ENCODE results near the gene SEC14L5. TPM values are rescaled to one million over a fixed set of nuclear protein-coding genes. Genes with fewer than 3 reads are reported as not detected.

The SEC14L5 gene
- total RNA-seq, 1 experiment from 2014 or later = 1.8 TPM

DNA sequence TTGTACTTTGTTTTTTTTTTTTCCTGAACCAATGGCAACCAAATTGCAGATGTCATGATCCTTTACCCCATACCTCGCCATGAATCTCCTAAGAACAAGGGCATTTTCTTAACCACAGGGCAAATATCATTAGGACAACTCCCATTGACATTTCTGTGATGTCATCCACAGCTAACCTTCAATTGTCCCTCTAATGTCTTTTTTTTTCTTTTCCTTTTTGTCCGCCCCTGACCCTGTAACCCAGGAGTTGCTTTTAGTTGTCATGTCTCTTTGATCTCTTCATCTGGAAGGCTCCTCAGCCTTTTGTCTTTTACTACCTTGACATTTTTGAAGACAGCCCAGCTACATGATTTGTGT, 76.0 kb downstream of the SEC14L5 start:
- H3K4me2 ChIP-seq = peak overlapping the region; percentile 76
- CTCF ChIA-PET = no interaction called here
- no peak overlapping the region for H3K27ac ChIP-seq
- no peaks in the 10 kb centered on the region for H3K27me3 ChIP-seq (ENCODE audit: insufficient read depth, low read depth)
- H2AFZ ChIP-seq = peak overlapping the region; percentile 93
- no peak for TF ChIP-seq EZH2 (IDR thresholded peaks at IDR 0.05; ENCODE audit: low read depth)
- TF ChIP-seq CTCF (conservative IDR thresholded peaks at IDR 0.05) = no peak
- H3K9me3 ChIP-seq (ENCODE audit: insufficient read depth, low read depth) = no peaks in the 10 kb centered on the region
- H3F3A ChIP-seq (ENCODE audit: insufficient read depth, low read depth) = no peaks in the 10 kb centered on the region
- POLR2A ChIA-PET (ENCODE audit: unreplicated experiment) = interaction anchor here (0.6 to 0.7 kb wide), 4 partner anchors 13 to 645 kb away, joined by 4 to 13 read pairs (median 8); partner anchors contain the start of gene ANKS3
- intact Hi-C loops (cut with micrococcal nuclease; ENCODE audit: unreplicated experiment) = no loop called here
- TSS peak; percentile 80 for BruUV-seq (replicated peaks)
- H3K4me1 ChIP-seq (replicated peaks; ENCODE audit: insufficient read depth) = peaks cover 12% of the 10 kb centered on the region
- peak overlapping the region; percentile 59 for H3K4me3 ChIP-seq
- no peaks in the 10 kb centered on the region for H3K9me2 ChIP-seq (ENCODE audit: insufficient read depth)
- no peaks in the 10 kb centered on the region for H3K36me3 ChIP-seq (ENCODE audit: low read depth)
- H3K79me2 ChIP-seq (ENCODE audit: low read depth) = 0 out of 2 replicates have a peak, but pooled peaks cover 3% of the 10 kb centered on the region
- no peak for DNase-seq
- no peaks in the 10 kb centered on the region for H4K20me1 ChIP-seq (ENCODE audit: insufficient read depth)

DNA sequence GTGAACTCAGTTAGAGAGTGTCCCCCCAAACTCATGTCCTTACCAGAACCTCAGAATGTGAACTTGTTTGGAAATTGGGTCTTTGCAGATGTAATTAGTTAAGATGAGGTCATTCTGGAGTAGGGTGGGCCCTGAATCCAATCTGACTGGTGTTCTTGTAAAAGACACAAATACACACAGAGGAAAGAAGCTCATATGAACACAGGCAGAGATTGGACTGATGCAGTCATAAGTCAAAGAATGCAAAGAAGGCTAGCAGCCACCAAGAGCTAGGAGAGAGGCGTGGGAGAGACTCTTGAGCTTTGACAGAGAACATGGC, 77.7 kb downstream of the SEC14L5 start:
- 0 out of 2 replicates have a peak, but pooled peaks cover 3% of the 10 kb centered on the region for H3K79me2 ChIP-seq (ENCODE audit: low read depth)
- no peak for TF ChIP-seq EZH2 (IDR thresholded peaks at IDR 0.05; ENCODE audit: low read depth)
- no peak for TF ChIP-seq CTCF (conservative IDR thresholded peaks at IDR 0.05)
- H3K9me2 ChIP-seq (ENCODE audit: insufficient read depth) = no peaks in the 10 kb centered on the region
- intact Hi-C loops (cut with micrococcal nuclease; ENCODE audit: unreplicated experiment) = no loop called here
- no peak for DNase-seq
- no peaks in the 10 kb centered on the region for H3K27me3 ChIP-seq (ENCODE audit: insufficient read depth, low read depth)
- H3F3A ChIP-seq (ENCODE audit: insufficient read depth, low read depth) = no peaks in the 10 kb centered on the region
- ChIA-PET POLR2A (ENCODE audit: unreplicated experiment) (no interaction called here), CTCF (no interaction called here)
- H2AFZ ChIP-seq = no peak overlapping the region
- H4K20me1 ChIP-seq (ENCODE audit: insufficient read depth) = no peaks in the 10 kb centered on the region
- no peaks in the 10 kb centered on the region for H3K36me3 ChIP-seq (ENCODE audit: low read depth)
- BruUV-seq (replicated peaks) = no TSS peak
- no peaks in the 10 kb centered on the region for H3K9me3 ChIP-seq (ENCODE audit: insufficient read depth, low read depth)
- H3K27ac ChIP-seq = no peak overlapping the region
- peaks cover 14% of the 10 kb centered on the region for H3K4me1 ChIP-seq (replicated peaks; ENCODE audit: insufficient read depth)
- no peak overlapping the region for H3K4me3 ChIP-seq
- H3K4me2 ChIP-seq = no peak overlapping the region

DNA sequence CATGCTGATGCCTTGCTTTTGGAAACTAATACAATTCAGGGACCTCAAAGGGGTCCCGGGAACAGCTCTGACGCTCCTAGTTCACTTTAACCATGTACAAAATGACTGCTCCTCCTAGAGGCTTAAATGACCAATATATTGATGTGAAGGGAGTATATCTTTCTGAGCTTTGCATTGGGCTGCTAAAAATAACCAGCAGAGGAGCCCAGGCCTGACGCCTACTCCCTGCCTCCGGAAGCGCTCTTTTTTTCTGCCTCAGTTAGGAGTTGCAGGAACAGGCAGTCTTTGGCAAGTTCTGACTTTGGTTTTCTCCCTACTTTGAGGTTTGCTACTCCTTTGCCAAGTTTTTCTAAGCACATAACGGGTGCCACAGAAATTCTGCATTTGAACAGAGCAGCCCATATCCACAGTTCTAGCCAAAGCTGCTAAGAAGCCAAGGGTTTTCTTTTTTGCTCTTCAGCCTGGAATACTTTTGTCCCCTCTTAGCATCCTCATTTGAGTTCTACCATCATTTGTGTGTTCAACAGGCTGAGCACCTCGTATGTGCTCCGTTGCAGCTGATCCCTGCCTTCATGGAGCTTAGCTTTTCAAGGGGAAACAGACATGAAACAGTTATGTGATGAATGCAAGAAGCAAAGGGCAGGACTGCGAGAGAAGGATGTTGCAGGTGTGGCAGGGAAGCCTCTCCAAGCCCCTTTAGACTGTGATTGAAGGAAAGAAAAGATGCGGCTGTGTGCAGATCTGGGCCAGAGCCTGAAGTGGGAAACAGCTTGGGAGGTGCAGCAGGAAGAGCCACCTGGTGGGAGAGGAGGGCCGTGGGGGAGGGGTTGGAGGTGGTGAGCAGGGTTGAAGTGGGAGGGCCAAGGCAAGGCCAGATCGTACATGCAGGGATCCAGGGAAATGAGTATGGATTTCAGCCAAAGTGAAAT, 78.4 kb downstream of the SEC14L5 start:
- H3F3A ChIP-seq (ENCODE audit: insufficient read depth, low read depth) = peaks cover 2% of the 10 kb centered on the region
- H3K4me1 ChIP-seq (replicated peaks; ENCODE audit: insufficient read depth) = peaks cover 20% of the 10 kb centered on the region
- H2AFZ ChIP-seq = no peak overlapping the region
- no peak for DNase-seq
- ChIA-PET CTCF (no interaction called here), POLR2A (ENCODE audit: unreplicated experiment) (no interaction called here)
- no peaks in the 10 kb centered on the region for H3K9me3 ChIP-seq (ENCODE audit: insufficient read depth, low read depth)
- no peak overlapping the region for H3K27ac ChIP-seq
- TF ChIP-seq EZH2 (IDR thresholded peaks at IDR 0.05; ENCODE audit: low read depth) = no peak
- TF ChIP-seq CTCF (conservative IDR thresholded peaks at IDR 0.05) = no peak
- no peak overlapping the region for H3K4me3 ChIP-seq
- H3K4me2 ChIP-seq = no peak overlapping the region
- no peaks in the 10 kb centered on the region for H4K20me1 ChIP-seq (ENCODE audit: insufficient read depth)
- no TSS peak for BruUV-seq (replicated peaks)
- intact Hi-C loops (cut with micrococcal nuclease; ENCODE audit: unreplicated experiment) = no loop called here
- no peaks in the 10 kb centered on the region for H3K36me3 ChIP-seq (ENCODE audit: low read depth)
- no peaks in the 10 kb centered on the region for H3K9me2 ChIP-seq (ENCODE audit: insufficient read depth)
- H3K27me3 ChIP-seq (ENCODE audit: insufficient read depth, low read depth) = no peaks in the 10 kb centered on the region
- 0 out of 2 replicates have a peak, but pooled peaks cover 3% of the 10 kb centered on the region for H3K79me2 ChIP-seq (ENCODE audit: low read depth)
